ENCODE results near the gene RHEBL1. TPM values are rescaled to one million over a fixed set of nuclear protein-coding genes. Genes with fewer than 3 reads are reported as not detected.

Gene RHEBL1
- total RNA-seq, 4 donors from 2014 or later: not detected

DNA sequence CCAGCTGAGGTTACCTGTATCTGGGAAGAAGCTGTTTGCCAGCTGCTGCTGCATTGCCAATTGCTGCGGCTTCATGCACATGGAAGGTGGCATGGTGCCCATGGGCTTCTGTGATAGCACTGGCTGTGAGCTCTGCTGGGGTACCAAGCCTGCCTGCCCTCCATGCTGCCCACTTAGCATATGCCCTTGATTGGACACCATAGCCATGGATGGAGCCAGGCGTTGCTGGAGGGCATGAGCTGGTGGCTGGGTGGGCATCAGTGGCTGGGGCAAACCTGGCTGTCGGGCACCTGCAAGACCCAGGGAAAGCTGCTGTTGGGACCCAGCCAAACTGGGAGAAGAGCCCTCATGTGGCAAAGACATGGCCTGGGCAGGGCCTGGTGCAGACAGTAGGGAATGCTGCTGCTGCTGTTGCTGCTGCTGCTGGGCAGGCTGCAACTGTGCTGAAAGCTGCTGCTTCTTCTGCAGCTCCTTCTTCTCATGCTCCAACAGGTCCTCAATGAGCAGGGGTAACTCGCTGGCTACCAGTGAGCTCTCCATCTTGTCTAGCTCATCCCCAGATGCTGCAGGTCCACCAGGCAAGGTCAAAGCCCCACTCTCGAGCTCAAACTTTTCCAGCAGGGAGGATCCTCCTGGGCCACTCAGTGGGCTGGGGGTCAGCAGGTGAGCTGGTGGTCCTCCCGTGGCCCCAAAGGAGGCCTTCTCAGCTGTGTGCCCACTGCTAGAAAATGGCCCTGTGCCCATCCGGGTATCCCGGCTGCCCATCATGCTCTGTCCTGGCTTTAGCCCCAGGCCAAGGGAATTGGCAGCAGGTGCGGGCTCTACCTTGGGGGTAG lies 32.5 kb downstream of the RHEBL1 start:
- Histone ChIP-seq H3K4me3 (no peak overlapping the region), H3K27ac (no peak overlapping the region), H3K36me3 (peaks cover 0 to 81% (median 41%) of the 10 kb centered on the region in 4 donors), H3K4me1 (no peaks in the 10 kb centered on the region), H3K9me3 (no peaks in the 10 kb centered on the region), H3K27me3 (no peaks in the 10 kb centered on the region)
- DNase-seq: peak; percentile 2
- intact Hi-C loops (cut with DNase I; ENCODE audit: low total_unique reads): no loop called here
- TF ChIP-seq, protein P1, sequence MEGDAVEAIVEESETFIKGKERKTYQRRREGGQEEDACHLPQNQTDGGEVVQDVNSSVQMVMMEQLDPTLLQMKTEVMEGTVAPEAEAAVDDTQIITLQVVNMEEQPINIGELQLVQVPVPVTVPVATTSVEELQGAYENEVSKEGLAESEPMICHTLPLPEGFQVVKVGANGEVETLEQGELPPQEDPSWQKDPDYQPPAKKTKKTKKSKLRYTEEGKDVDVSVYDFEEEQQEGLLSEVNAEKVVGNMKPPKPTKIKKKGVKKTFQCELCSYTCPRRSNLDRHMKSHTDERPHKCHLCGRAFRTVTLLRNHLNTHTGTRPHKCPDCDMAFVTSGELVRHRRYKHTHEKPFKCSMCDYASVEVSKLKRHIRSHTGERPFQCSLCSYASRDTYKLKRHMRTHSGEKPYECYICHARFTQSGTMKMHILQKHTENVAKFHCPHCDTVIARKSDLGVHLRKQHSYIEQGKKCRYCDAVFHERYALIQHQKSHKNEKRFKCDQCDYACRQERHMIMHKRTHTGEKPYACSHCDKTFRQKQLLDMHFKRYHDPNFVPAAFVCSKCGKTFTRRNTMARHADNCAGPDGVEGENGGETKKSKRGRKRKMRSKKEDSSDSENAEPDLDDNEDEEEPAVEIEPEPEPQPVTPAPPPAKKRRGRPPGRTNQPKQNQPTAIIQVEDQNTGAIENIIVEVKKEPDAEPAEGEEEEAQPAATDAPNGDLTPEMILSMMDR (IDR thresholded peaks at IDR 0.05): no peak
- TF ChIP-seq EP300 (IDR thresholded peaks at IDR 0.05; ENCODE audit: low read depth) (no peak), POLR2AphosphoS5 (IDR thresholded peaks at IDR 0.05) (no peak), POLR2A (IDR thresholded peaks at IDR 0.05) (no peak)
- WGBS, 2 donors (ENCODE audit: low coverage in 1 of 2): 95% methylated on average over 7 of the region's 9 CpGs; no CpG with 5 or more reads in 1 of the 2 donors
- in situ Hi-C loops (cut with MboI; ENCODE audit: low pct_ligation_motif_present in 1 of 4, low pct_unique_long_range_greater_than_20kb in 1 of 4, low sequenced_read_pairs in 3 of 4): no loop called here

DNA sequence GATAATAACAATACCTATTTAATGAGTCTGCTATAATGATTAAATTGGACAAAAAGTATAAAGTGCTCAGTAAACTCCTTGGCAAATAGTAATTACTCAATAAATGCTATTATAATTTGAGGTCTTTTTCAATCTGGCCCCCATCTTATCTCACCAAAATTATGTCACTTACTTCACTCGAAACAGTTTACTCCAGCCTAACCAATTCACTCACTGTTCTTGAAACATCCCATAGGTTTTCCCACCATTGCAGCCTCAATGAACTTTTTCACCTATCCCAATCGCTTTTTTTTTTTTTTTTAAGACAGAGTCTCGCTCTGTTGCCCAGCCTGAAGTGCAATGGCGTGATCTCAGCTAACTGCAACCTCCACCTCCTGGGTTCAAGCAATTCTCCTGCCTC lies 33.8 kb downstream of the RHEBL1 start:
- H3K9me3 ChIP-seq: no peaks in the 10 kb centered on the region
- no peaks in the 10 kb centered on the region for H3K4me1 ChIP-seq
- 74 to 98% methylated on average over 4 of the region's 4 CpGs for WGBS, 2 donors (ENCODE audit: low coverage in 1 of 2)
- no peaks in the 10 kb centered on the region for H3K27me3 ChIP-seq
- no peak overlapping the region for H3K4me3 ChIP-seq
- peaks cover 0 to 74% (median 34%) of the 10 kb centered on the region in 4 donors for H3K36me3 ChIP-seq
- H3K27ac ChIP-seq: no peak overlapping the region
- in situ Hi-C loops (cut with MboI; ENCODE audit: low pct_ligation_motif_present in 1 of 4, low pct_unique_long_range_greater_than_20kb in 1 of 4, low sequenced_read_pairs in 3 of 4): no loop called here
- no peak for DNase-seq
- intact Hi-C loops (cut with DNase I; ENCODE audit: low total_unique reads): no loop called here
- TF ChIP-seq POLR2A (IDR thresholded peaks at IDR 0.05) (no peak), EP300 (IDR thresholded peaks at IDR 0.05; ENCODE audit: low read depth) (no peak), POLR2AphosphoS5 (IDR thresholded peaks at IDR 0.05) (no peak)
- TF ChIP-seq, protein P1 (IDR thresholded peaks at IDR 0.05): no peak

DNA sequence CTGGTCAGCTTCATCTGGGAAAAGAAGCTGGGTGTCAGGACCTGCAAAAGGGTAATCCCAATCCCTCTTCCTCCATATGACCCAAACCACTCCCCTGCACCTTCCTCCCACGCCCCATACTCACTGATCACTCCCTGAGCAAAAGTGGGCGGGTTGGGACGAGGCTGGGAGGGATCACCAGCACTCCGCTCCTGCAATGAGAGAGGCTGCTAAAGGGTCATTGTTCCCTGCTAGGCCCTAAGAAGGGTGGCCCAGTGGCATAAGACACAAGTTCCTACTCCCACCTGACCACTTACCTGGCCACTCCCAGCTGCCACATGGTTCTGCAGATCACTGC lies 35.5 kb downstream of the RHEBL1 start:
- intact Hi-C loops (cut with DNase I; ENCODE audit: low total_unique reads) (no loop called here), in situ Hi-C loops (cut with MboI; ENCODE audit: low pct_ligation_motif_present in 1 of 4, low pct_unique_long_range_greater_than_20kb in 1 of 4, low sequenced_read_pairs in 3 of 4) (no loop called here)
- 94% methylated on average over 4 of the region's 4 CpGs; no CpG with 5 or more reads in 1 of the 2 donors for WGBS, 2 donors (ENCODE audit: low coverage in 1 of 2)
- peaks cover 0 to 56% (median 25%) of the 10 kb centered on the region in 4 donors for H3K36me3 ChIP-seq
- DNase-seq: no peak
- H3K4me1 ChIP-seq: no peaks in the 10 kb centered on the region
- H3K27ac ChIP-seq: no peak overlapping the region
- no peaks in the 10 kb centered on the region for H3K27me3 ChIP-seq
- TF ChIP-seq POLR2AphosphoS5 (IDR thresholded peaks at IDR 0.05) (no peak), POLR2A (IDR thresholded peaks at IDR 0.05) (no peak), EP300 (IDR thresholded peaks at IDR 0.05; ENCODE audit: low read depth) (no peak)
- TF ChIP-seq, protein P1 (IDR thresholded peaks at IDR 0.05): no peak
- H3K9me3 ChIP-seq: no peaks in the 10 kb centered on the region
- no peak overlapping the region for H3K4me3 ChIP-seq

DNA sequence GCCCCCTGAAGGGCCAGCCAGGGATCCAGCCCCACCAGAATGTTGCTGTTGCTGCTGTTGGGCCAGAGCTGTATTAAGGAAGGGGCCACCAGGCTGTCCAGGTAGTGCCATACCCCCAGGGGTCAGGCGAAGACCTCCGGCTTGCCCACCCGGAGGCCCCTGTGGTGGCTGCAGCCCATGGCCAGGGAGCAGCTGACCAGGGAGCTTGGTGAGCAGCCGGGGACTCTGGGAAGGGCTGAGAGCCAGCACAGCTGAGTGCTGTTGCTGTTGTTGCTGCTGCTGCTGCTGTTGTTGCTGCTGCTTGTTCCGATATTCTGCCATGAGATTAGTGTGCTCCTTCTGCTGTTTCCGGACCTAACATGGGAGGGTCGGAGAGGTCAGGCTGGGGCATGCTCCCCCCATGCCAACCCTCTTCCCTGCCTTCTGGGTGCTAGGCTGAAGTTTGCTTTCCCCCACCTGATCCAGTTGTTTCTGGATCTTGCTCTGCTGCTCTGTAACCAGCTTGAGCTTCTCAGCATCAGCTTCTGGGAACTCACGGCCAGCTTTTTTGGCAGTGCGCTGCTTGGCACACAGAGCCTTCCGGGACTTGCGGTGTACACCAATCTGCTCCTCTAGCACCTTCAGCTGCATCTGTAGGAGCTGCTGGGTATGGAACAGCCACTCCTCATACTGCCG lies 36.0 kb downstream of the RHEBL1 start:
- no peak overlapping the region for H3K4me3 ChIP-seq
- H3K4me1 ChIP-seq: no peaks in the 10 kb centered on the region
- in situ Hi-C loops (cut with MboI; ENCODE audit: low pct_ligation_motif_present in 1 of 4, low pct_unique_long_range_greater_than_20kb in 1 of 4, low sequenced_read_pairs in 3 of 4): no loop called here
- H3K36me3 ChIP-seq: peaks cover 0 to 56% (median 23%) of the 10 kb centered on the region in 4 donors
- no peak for TF ChIP-seq POLR2AphosphoS5 (IDR thresholded peaks at IDR 0.05)
- TF ChIP-seq EP300 (IDR thresholded peaks at IDR 0.05; ENCODE audit: low read depth): no peak
- no peak for TF ChIP-seq POLR2A (IDR thresholded peaks at IDR 0.05)
- TF ChIP-seq, protein P1 (IDR thresholded peaks at IDR 0.05): no peak
- 67 to 84% methylated on average over 3 to 12 of the region's 12 CpGs for WGBS, 2 donors (ENCODE audit: low coverage in 1 of 2)
- no peaks in the 10 kb centered on the region for H3K9me3 ChIP-seq
- DNase-seq: no peak
- H3K27me3 ChIP-seq: no peaks in the 10 kb centered on the region
- intact Hi-C loops (cut with DNase I; ENCODE audit: low total_unique reads): no loop called here
- no peak overlapping the region for H3K27ac ChIP-seq

Data from transverse colon (tissue), 4 donors.